GM12878 (cell line): ENCODE data around the gene ANKRD31. TPM values are rescaled to one million over a fixed set of nuclear protein-coding genes. Genes with fewer than 3 reads are reported as not detected.

Source experiments
- ATAC-seq: fragments of 200-7000 bp; cut with Tn5 transposase; 3 replicates; pipeline ENCODE4 v1.9.1; 2020; ENCODE audit warnings: mild to moderate bottlenecking, moderate library complexity
- BruUV-seq: library from RNA; stranded (reverse); fragments of 400-500 nt; replicated peaks from 2 replicates; lab custom pipeline; 2021; lab: Mats Ljungman, UMichigan
- CTCF ChIA-PET: fragments of 300-600 bp; sonication (Branson Sonifier 250); formaldehyde crosslinking; extraction: SDS; loops from one replicate; lab custom pipeline; 2021; ENCODE audit warnings: inconsistent platforms; lab: Yijun Ruan, JAX
- POLR2A ChIA-PET: fragments of 350-600 bp; formaldehyde crosslinking; extraction: SDS; loops from one replicate; lab custom pipeline; 2021; ENCODE audit warnings: inconsistent platforms; lab: Charles Lee
- RAD21 ChIA-PET: fragments of 300-600 bp; sonication (Branson Sonifier 250); formaldehyde crosslinking; loops from one replicate; lab custom pipeline; 2023; ENCODE audit warnings: antibody characterized with exemption; ENCODE audit not compliant: unreplicated experiment; lab: Charles Lee
- SMC1A ChIA-PET: fragments of 300-600 bp; sonication (Branson Sonifier 250); formaldehyde crosslinking; loops from one replicate; lab custom pipeline; 2023; ENCODE audit not compliant: unreplicated experiment, uncharacterized antibody; lab: Charles Lee
- DNase-seq: peaks from one replicate; pipeline ENCODE4 v3.0.0-alpha.2; 2011; ENCODE audit warnings: low read depth, low spot score
- FAIRE-seq: peaks from 3 replicates; lab custom pipeline; 2011; peaks lifted over from hg19 to GRCh38; lab: Jason Lieb, UNC
- H2AFZ ChIP-seq: 2 replicates; pipeline ENCODE4 v1.6.0; 2011; ENCODE audit warnings: low read depth, low read length, control low read depth; ENCODE audit not compliant: control insufficient read depth
- H3K27ac ChIP-seq: 2 replicates; pipeline ENCODE4 v1.5.1; 2011; ENCODE audit warnings: control low read depth; ENCODE audit not compliant: control insufficient read depth, insufficient read depth
- H3K27me3 ChIP-seq, 2 experiments: replicated peaks in 1 of 2; 2 replicates each; pipeline versions ENCODE4 v1.6.0 to v1.6.1; 2011; ENCODE audit warnings: low read length in 1 of 2; ENCODE audit not compliant: control insufficient read depth in 2 of 2, insufficient read depth in 2 of 2
- H3K36me3 ChIP-seq, 2 experiments: 2 replicates each; pipeline ENCODE4 v1.5.1; 2011; ENCODE audit warnings: low read length in 1 of 2; ENCODE audit not compliant: control insufficient read depth in 2 of 2, insufficient read depth in 2 of 2
- H3K4me1 ChIP-seq: 2 replicates; pipeline ENCODE4 v1.6.1; 2011; ENCODE audit warnings: mild to moderate bottlenecking, low read length, moderate library complexity, mixed read lengths; ENCODE audit not compliant: control insufficient read depth, insufficient read depth
- H3K4me2 ChIP-seq: 2 replicates; pipeline ENCODE4 v1.6.0; 2011; ENCODE audit warnings: control low read depth; ENCODE audit not compliant: control insufficient read depth, insufficient read depth
- H3K4me3 ChIP-seq: fragments of 200-600 bp; sonication (generic); 2 replicates; pipeline ENCODE4 v1.5.1; 2016
- H3K79me2 ChIP-seq: 2 replicates; pipeline ENCODE4 v1.6.0; 2011; ENCODE audit warnings: low read length; ENCODE audit not compliant: control insufficient read depth, insufficient read depth
- H3K9ac ChIP-seq: 2 replicates; pipeline ENCODE4 v1.8.0; 2011; ENCODE audit warnings: low read length, control low read depth, mixed read lengths; ENCODE audit not compliant: control insufficient read depth, insufficient read depth
- H3K9me3 ChIP-seq: replicated peaks from 3 replicates; pipeline ENCODE4 v1.5.1; 2011; ENCODE audit warnings: mild to moderate bottlenecking, low read length; ENCODE audit not compliant: control insufficient read depth, insufficient read depth
- H4K20me1 ChIP-seq: 2 replicates; pipeline ENCODE4 v1.6.0; 2011; ENCODE audit not compliant: control insufficient read depth, insufficient read depth
- BACH1 ChIP-seq: fragments of 450-650 bp; IDR thresholded peaks from 2 replicates; pipeline ENCODE4 v1.6.1; 2017; ENCODE audit warnings: mild to moderate bottlenecking, borderline replicate concordance
- CBX5 ChIP-seq: sonication (generic); IDR thresholded peaks from 2 replicates; pipeline ENCODE4 v1.6.1; 2016; ENCODE audit warnings: low read depth, moderate library complexity, mild to moderate bottlenecking, inconsistent platforms
- CHD1 ChIP-seq: IDR thresholded peaks from 2 replicates; pipeline ENCODE4 v1.6.1; 2012; ENCODE audit warnings: low read depth, low read length, improper control_type of control experiment
- EGR1 ChIP-seq, 2 experiments: IDR thresholded peaks; 1 replicate in 1 of 2; 2 replicates in 1 of 2; pipeline ENCODE4 v1.6.1; 2011 to 2012; ENCODE audit warnings: low read depth in 2 of 2, low read length in 2 of 2, borderline replicate concordance in 1 of 2, mild to moderate bottlenecking in 1 of 2, moderate library complexity in 1 of 2
- EP300 ChIP-seq, 2 experiments: fragments of 150-350 bp in 1 of 2; IDR thresholded peaks; 2 replicates each; pipeline ENCODE4 v1.6.1; 2011 to 2012; ENCODE audit warnings: low read depth in 2 of 2, low read length in 2 of 2, borderline replicate concordance in 1 of 2, improper control_type of control experiment in 1 of 2, inconsistent platforms in 1 of 2; ENCODE audit not compliant: control insufficient read depth in 1 of 2
- ETV6 ChIP-seq, 2 experiments: fragments of 450-650 bp in 1 of 2; IDR thresholded peaks in 1 of 2; conservative IDR thresholded peaks in 1 of 2; 2 replicates each; pipeline ENCODE4 v1.6.1; 2014; ENCODE audit warnings: antibody characterized with exemption in 1 of 2, borderline replicate concordance in 1 of 2, low read depth in 1 of 2, mild to moderate bottlenecking in 1 of 2, moderate library complexity in 1 of 2
- FOS ChIP-seq: IDR thresholded peaks from 3 replicates; pipeline ENCODE4 v1.6.1; 2011; ENCODE audit warnings: borderline replicate concordance; ENCODE audit not compliant: insufficient read length; ENCODE audit errors: extremely low read depth
- HCFC1 ChIP-seq: fragments of 150-350 bp; IDR thresholded peaks from 2 replicates; pipeline ENCODE4 v1.6.1; 2014; ENCODE audit warnings: low read length
- IKZF1 ChIP-seq: fragments of 450-650 bp; conservative IDR thresholded peaks from 2 replicates; pipeline ENCODE4 v1.6.1; 2017; ENCODE audit warnings: antibody characterized with exemption, mild to moderate bottlenecking
- NR2C1 ChIP-seq: fragments of 450-650 bp; IDR thresholded peaks from 2 replicates; pipeline ENCODE4 v1.6.1; 2017; ENCODE audit warnings: antibody characterized with exemption, mild to moderate bottlenecking, moderate library complexity
- RELB ChIP-seq: fragments of 450-650 bp; IDR thresholded peaks from 2 replicates; pipeline ENCODE4 v1.6.1; 2017; ENCODE audit warnings: low read depth, mild to moderate bottlenecking, moderate library complexity
- SMAD5 ChIP-seq: IDR thresholded peaks from 2 replicates; pipeline ENCODE4 v1.6.1; 2016; ENCODE audit warnings: antibody characterized with exemption, low read depth
- STAT3 ChIP-seq: IDR thresholded peaks from 2 replicates; pipeline ENCODE4 v1.6.1; 2011; ENCODE audit warnings: low read depth, low read length, improper control_type of control experiment
- ZNF622 ChIP-seq: fragments of 450-650 bp; IDR thresholded peaks from 2 replicates; pipeline ENCODE4 v1.6.1; 2017; ENCODE audit warnings: mild to moderate bottlenecking, inconsistent platforms
- WGBS: methylation state at CpG from one replicate; pipeline ENCODE4 v1.1.6; 2016; ENCODE audit warnings: low lambda C conversion rate; ENCODE audit not compliant: insufficient replicate concordance, insufficient coverage; ENCODE audit errors: missing lambda C conversion rate; 5-methylcytosine and 5-hydroxymethylcytosine counted together
- in situ Hi-C: fragments of 300-500 bp; cut with MboI; formaldehyde crosslinking; loops from 9 replicates; pipeline ENCODE4 v1.14.3; 2018; ENCODE audit warnings: mixed read lengths
- intact Hi-C: fragments of 100-400 bp; cut with micrococcal nuclease; formaldehyde crosslinking; loops from one replicate; pipeline ENCODE4 v1.14.2; 2022; ENCODE audit not compliant: unreplicated experiment
- polyA plus RNA-seq, 11 experiments: library from polyadenylated mRNA; depleted of rRNA in 4 of 11; unstranded in 6 of 11; stranded (reverse) in 5 of 11; fragments of >200 nt; fragmentation: Nextera tagmentation in 4 of 11; fragmentation: Illumina TruSeq in 1 of 11; extraction: Ambion mirVana in 4 of 11; extraction: Trizol in 1 of 11; gene quantifications; 1 replicate in 1 of 11; 2 replicates in 10 of 11; pipeline versions ENCODE4 v1.2.1 to v1.2.3, GENCODE V29; 2011 to 2016; ENCODE audit warnings: inconsistent platforms in 2 of 11, missing spikeins in 2 of 11, low read depth in 1 of 11
- total RNA-seq, 4 experiments: library from RNA; depleted of rRNA in 3 of 4; stranded (reverse); fragments of >200 nt in 3 of 4; fragmentation: Illumina TruSeq in 1 of 4; extraction: Trizol in 1 of 4; gene quantifications; 2 replicates each; pipeline versions ENCODE4 v1.2.1 to v1.2.3, GENCODE V29; 2013 to 2021

The ANKRD31 gene
- total and polyA plus RNA-seq, 10 of the 15 experiments (the other 5 are each of a cell fraction or from before 2014, with no cell fraction given): under 0.01 to 0.10 (median 0.04) TPM; not detected in 3

- TF ChIP-seq ETV6 (conservative IDR thresholded peaks at IDR 0.05 in 1 of 2, IDR thresholded peaks at IDR 0.05 in 1 of 2; ENCODE audit: borderline replicate concordance in 1 of 2, low read depth in 1 of 2): no peak
- TF ChIP-seq ZNF622: no peak
- TF ChIP-seq SMAD5: no peak
- no peak for TF ChIP-seq BACH1
- TF ChIP-seq STAT3: no peak
- no peak for TF ChIP-seq EGR1 (IDR thresholded peaks at IDR 0.05; ENCODE audit: borderline replicate concordance in 1 of 2, low read depth in 2 of 2, low read length in 2 of 2)
- TF ChIP-seq CHD1: no peak
- no peak for TF ChIP-seq NR2C1
- TF ChIP-seq FOS: no peak
- TF ChIP-seq IKZF1: no peak
- TF ChIP-seq RELB: no peak
- no peak for TF ChIP-seq EP300 (IDR thresholded peaks at IDR 0.05; ENCODE audit: borderline replicate concordance in 1 of 2, control insufficient read depth in 1 of 2, low read depth in 2 of 2, low read length in 2 of 2)
- no peak for TF ChIP-seq HCFC1
- no peak for TF ChIP-seq CBX5
- H3K9me3 ChIP-seq: no peaks in the 10 kb centered on the region
- FAIRE-seq (no peak), ATAC-seq (no peak), DNase-seq (no peak)
- 67% methylated on average over 7 of the region's 7 CpGs for WGBS
- H3K36me3 ChIP-seq: no peaks in the 10 kb centered on the region
- H3K9ac ChIP-seq: no peak overlapping the region
- ChIA-PET CTCF (interaction anchor here (0.6 kb wide), 1 partner anchor 151 kb away, joined by 3 read pairs; no protein-coding TSS in a partner anchor), POLR2A (no interaction called here), RAD21 (no interaction called here), SMC1A (no interaction called here)
- no peak overlapping the region for H2AFZ ChIP-seq
- in situ Hi-C loops (no loop called here), intact Hi-C loops (no loop called here)
- no TSS peak for BruUV-seq
- no peaks in the 10 kb centered on the region for H3K79me2 ChIP-seq
- H4K20me1 ChIP-seq: peaks cover 2% of the 10 kb centered on the region; the same call in 1 of the 2 replicates
- H3K4me3 ChIP-seq: no peak overlapping the region
- peaks cover 6 to 13% of the 10 kb centered on the region in 2 experiments; a peak in 3 of 4 replicates for H3K27me3 ChIP-seq
- no peak overlapping the region for H3K27ac ChIP-seq
- peaks cover 9% of the 10 kb centered on the region for H3K4me1 ChIP-seq
- H3K4me2 ChIP-seq: no peak overlapping the region
Measured at GRCh38 chr5:75051217-75051751, 185.4 kb downstream of the ANKRD31 start.
